GM12878 (cell line): Measurements from ENCODE around the gene NAV2. TPM values are rescaled to one million over a fixed set of nuclear protein-coding genes. Genes with fewer than 3 reads are reported as not detected.

ENCODE experiments used
- ATAC-seq: fragments of 200-7000 bp; cut with Tn5 transposase; 3 replicates; pipeline ENCODE4 v1.9.1; 2020; ENCODE audit warnings: mild to moderate bottlenecking, moderate library complexity
- BruUV-seq: library from RNA; stranded (reverse); fragments of 400-500 nt; replicated peaks from 2 replicates; lab custom pipeline; 2021; lab: Mats Ljungman, UMichigan
- CTCF ChIA-PET: fragments of 300-600 bp; sonication (Branson Sonifier 250); formaldehyde crosslinking; extraction: SDS; loops from one replicate; lab custom pipeline; 2021; ENCODE audit warnings: inconsistent platforms; lab: Yijun Ruan, JAX
- POLR2A ChIA-PET: fragments of 350-600 bp; formaldehyde crosslinking; extraction: SDS; loops from one replicate; lab custom pipeline; 2021; ENCODE audit warnings: inconsistent platforms; lab: Charles Lee
- RAD21 ChIA-PET: fragments of 300-600 bp; sonication (Branson Sonifier 250); formaldehyde crosslinking; loops from one replicate; lab custom pipeline; 2023; ENCODE audit warnings: antibody characterized with exemption; ENCODE audit not compliant: unreplicated experiment; lab: Charles Lee
- SMC1A ChIA-PET: fragments of 300-600 bp; sonication (Branson Sonifier 250); formaldehyde crosslinking; loops from one replicate; lab custom pipeline; 2023; ENCODE audit not compliant: unreplicated experiment, uncharacterized antibody; lab: Charles Lee
- DNase-seq: peaks from one replicate; pipeline ENCODE4 v3.0.0-alpha.2; 2011; ENCODE audit warnings: low read depth, low spot score
- FAIRE-seq: peaks from 3 replicates; lab custom pipeline; 2011; peaks lifted over from hg19 to GRCh38; lab: Jason Lieb, UNC
- H2AFZ ChIP-seq: 2 replicates; pipeline ENCODE4 v1.6.0; 2011; ENCODE audit warnings: low read depth, low read length, control low read depth; ENCODE audit not compliant: control insufficient read depth
- H3K27ac ChIP-seq: 2 replicates; pipeline ENCODE4 v1.5.1; 2011; ENCODE audit warnings: control low read depth; ENCODE audit not compliant: control insufficient read depth, insufficient read depth
- H3K27me3 ChIP-seq, 2 experiments: replicated peaks in 1 of 2; 2 replicates each; pipeline versions ENCODE4 v1.6.0 to v1.6.1; 2011; ENCODE audit warnings: low read length in 1 of 2; ENCODE audit not compliant: control insufficient read depth in 2 of 2, insufficient read depth in 2 of 2
- H3K36me3 ChIP-seq, 2 experiments: 2 replicates each; pipeline ENCODE4 v1.5.1; 2011; ENCODE audit warnings: low read length in 1 of 2; ENCODE audit not compliant: control insufficient read depth in 2 of 2, insufficient read depth in 2 of 2
- H3K4me1 ChIP-seq: 2 replicates; pipeline ENCODE4 v1.6.1; 2011; ENCODE audit warnings: mild to moderate bottlenecking, low read length, moderate library complexity, mixed read lengths; ENCODE audit not compliant: control insufficient read depth, insufficient read depth
- H3K4me2 ChIP-seq: 2 replicates; pipeline ENCODE4 v1.6.0; 2011; ENCODE audit warnings: control low read depth; ENCODE audit not compliant: control insufficient read depth, insufficient read depth
- H3K4me3 ChIP-seq: fragments of 200-600 bp; sonication (generic); 2 replicates; pipeline ENCODE4 v1.5.1; 2016
- H3K79me2 ChIP-seq: 2 replicates; pipeline ENCODE4 v1.6.0; 2011; ENCODE audit warnings: low read length; ENCODE audit not compliant: control insufficient read depth, insufficient read depth
- H3K9ac ChIP-seq: 2 replicates; pipeline ENCODE4 v1.8.0; 2011; ENCODE audit warnings: low read length, control low read depth, mixed read lengths; ENCODE audit not compliant: control insufficient read depth, insufficient read depth
- H3K9me3 ChIP-seq: replicated peaks from 3 replicates; pipeline ENCODE4 v1.5.1; 2011; ENCODE audit warnings: mild to moderate bottlenecking, low read length; ENCODE audit not compliant: control insufficient read depth, insufficient read depth
- H4K20me1 ChIP-seq: 2 replicates; pipeline ENCODE4 v1.6.0; 2011; ENCODE audit not compliant: control insufficient read depth, insufficient read depth
- BHLHE40 ChIP-seq, 2 experiments: fragments of 450-650 bp in 1 of 2; IDR thresholded peaks; 2 replicates each; pipeline ENCODE4 v1.6.1; 2011 to 2017; ENCODE audit warnings: low read depth in 2 of 2, borderline replicate concordance in 1 of 2, improper control_type of control experiment in 1 of 2, low read length in 1 of 2, mild to moderate bottlenecking in 1 of 2
- FOXK2 ChIP-seq: fragments of 450-650 bp; IDR thresholded peaks from 2 replicates; pipeline ENCODE4 v1.6.1; 2017; ENCODE audit warnings: mild to moderate bottlenecking, moderate library complexity
- NFYB ChIP-seq: IDR thresholded peaks from 2 replicates; pipeline ENCODE4 v1.6.1; 2011; ENCODE audit warnings: low read depth, mild to moderate bottlenecking, low read length, improper control_type of control experiment, moderate library complexity; ENCODE audit not compliant: insufficient read depth
- NRF1 ChIP-seq: conservative IDR thresholded peaks from 2 replicates; pipeline ENCODE4 v1.6.1; 2011; ENCODE audit warnings: mild to moderate bottlenecking, low read depth, low read length, improper control_type of control experiment
- POLR2AphosphoS2 ChIP-seq: IDR thresholded peaks from 2 replicates; pipeline ENCODE4 v1.6.1; 2011; ENCODE audit warnings: low read depth, mild to moderate bottlenecking, low read length, improper control_type of control experiment, moderate library complexity
- RAD51 ChIP-seq: fragments of 450-650 bp; IDR thresholded peaks from 2 replicates; pipeline ENCODE4 v1.6.1; 2016; ENCODE audit warnings: moderate library complexity, mild to moderate bottlenecking, inconsistent platforms
- RUNX3 ChIP-seq: IDR thresholded peaks from 2 replicates; pipeline ENCODE4 v1.6.1; 2012; ENCODE audit warnings: low read length, inconsistent platforms
- SIX5 ChIP-seq: IDR thresholded peaks from 2 replicates; pipeline ENCODE4 v1.6.1; 2011; ENCODE audit warnings: mild to moderate bottlenecking, low read depth, low read length, moderate library complexity; ENCODE audit not compliant: severe bottlenecking
- STAT1 ChIP-seq: fragments of 450-650 bp; conservative IDR thresholded peaks from 2 replicates; pipeline ENCODE4 v1.6.1; 2014; ENCODE audit warnings: antibody characterized with exemption, mild to moderate bottlenecking
- WGBS: methylation state at CpG from one replicate; pipeline ENCODE4 v1.1.6; 2016; ENCODE audit warnings: low lambda C conversion rate; ENCODE audit not compliant: insufficient replicate concordance, insufficient coverage; ENCODE audit errors: missing lambda C conversion rate; 5-methylcytosine and 5-hydroxymethylcytosine counted together
- in situ Hi-C: fragments of 300-500 bp; cut with MboI; formaldehyde crosslinking; loops from 9 replicates; pipeline ENCODE4 v1.14.3; 2018; ENCODE audit warnings: mixed read lengths
- intact Hi-C: fragments of 100-400 bp; cut with micrococcal nuclease; formaldehyde crosslinking; loops from one replicate; pipeline ENCODE4 v1.14.2; 2022; ENCODE audit not compliant: unreplicated experiment
- polyA plus RNA-seq, 11 experiments: library from polyadenylated mRNA; depleted of rRNA in 4 of 11; unstranded in 6 of 11; stranded (reverse) in 5 of 11; fragments of >200 nt; fragmentation: Nextera tagmentation in 4 of 11; fragmentation: Illumina TruSeq in 1 of 11; extraction: Ambion mirVana in 4 of 11; extraction: Trizol in 1 of 11; gene quantifications; 1 replicate in 1 of 11; 2 replicates in 10 of 11; pipeline versions ENCODE4 v1.2.1 to v1.2.3, GENCODE V29; 2011 to 2016; ENCODE audit warnings: inconsistent platforms in 2 of 11, missing spikeins in 2 of 11, low read depth in 1 of 11
- total RNA-seq, 4 experiments: library from RNA; depleted of rRNA in 3 of 4; stranded (reverse); fragments of >200 nt in 3 of 4; fragmentation: Illumina TruSeq in 1 of 4; extraction: Trizol in 1 of 4; gene quantifications; 2 replicates each; pipeline versions ENCODE4 v1.2.1 to v1.2.3, GENCODE V29; 2013 to 2021
- TF ChIP-seq, protein P1 (sequence below): fragments of 450-650 bp; IDR thresholded peaks from 2 replicates; pipeline ENCODE4 v1.6.1; 2016; ENCODE audit warnings: mild to moderate bottlenecking, moderate library complexity, borderline replicate concordance
- TF ChIP-seq, protein P2 (sequence below): IDR thresholded peaks from 2 replicates; pipeline ENCODE4 v1.6.1; 2011; ENCODE audit warnings: borderline replicate concordance, low read depth, mild to moderate bottlenecking, moderate library complexity, mixed read lengths, low read length; ENCODE audit not compliant: insufficient read depth; ENCODE audit errors: extremely low read length
- TF ChIP-seq, protein P3 (sequence below): fragments of 450-650 bp; IDR thresholded peaks from 2 replicates; pipeline ENCODE4 v1.6.1; 2017; ENCODE audit warnings: mild to moderate bottlenecking, moderate library complexity

NAV2 gene
- total and polyA plus RNA-seq, 10 of the 15 experiments (the other 5 are each of a cell fraction or from before 2014, with no cell fraction given), result 0.35 to 6.1 (median 1.1) TPM

DNA sequence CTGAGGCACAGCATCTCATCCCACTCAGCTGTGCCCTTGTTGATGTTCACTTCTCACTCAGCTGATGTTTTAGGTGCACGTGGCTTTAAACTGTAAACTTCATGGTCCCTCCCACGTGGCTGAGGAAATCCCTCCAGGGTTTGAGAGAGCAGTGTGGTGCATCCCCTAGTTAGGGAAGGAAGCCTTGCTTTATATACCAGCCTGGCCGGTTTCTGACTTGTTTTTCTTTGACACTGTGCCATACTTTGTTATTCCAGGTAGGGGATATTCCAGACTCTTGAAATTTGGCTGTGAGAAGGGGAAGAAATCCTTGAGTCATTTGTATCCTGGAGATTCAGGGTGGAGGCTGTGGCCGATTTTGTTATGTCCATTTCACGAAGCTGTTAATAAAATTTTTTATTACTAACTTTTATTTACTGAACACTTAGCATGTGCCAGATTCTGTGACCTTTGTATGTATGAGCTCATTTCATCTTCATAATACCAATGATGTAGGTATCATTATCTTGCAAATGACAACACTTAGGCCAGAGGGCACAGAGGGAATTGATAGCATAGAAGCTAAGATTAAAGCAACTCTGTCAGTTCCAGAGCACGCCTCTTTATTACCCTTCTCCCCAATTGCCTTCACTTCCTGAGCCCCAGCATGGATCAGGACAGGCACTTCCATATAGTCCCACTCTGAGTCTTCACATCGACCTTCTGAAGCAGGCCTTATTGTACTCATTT lies 116.6 kb downstream of the NAV2 start:
- Histone ChIP-seq H3K27ac (no peak overlapping the region), H3K79me2 (no peaks in the 10 kb centered on the region), H3K4me2 (no peak overlapping the region), H2AFZ (no peak overlapping the region; the same call in 1 of the 2 replicates), H3K9me3 (no peaks in the 10 kb centered on the region; the same call in 1 of the 3 replicates), H3K9ac (no peak overlapping the region), H3K4me1 (peaks cover 7% of the 10 kb centered on the region; the same call in 1 of the 2 replicates), H3K27me3 (no peaks in the 10 kb centered on the region), H3K36me3 (no peaks in the 10 kb centered on the region), H4K20me1 (no peaks in the 10 kb centered on the region), H3K4me3 (no peak overlapping the region)
- in situ Hi-C loops, result no loop called here
- no TSS peak for BruUV-seq
- WGBS, result 5% methylated on average over 7 of the region's 7 CpGs
- SMC1A ChIA-PET, result interaction anchor here (0.6 to 1.7 kb wide), 10 partner anchors 9 to 265 kb away, joined by 3 to 10 read pairs (median 4); no protein-coding TSS in a partner anchor
- no peak for FAIRE-seq
- ATAC-seq, result peak; percentile 75
- CTCF ChIA-PET, result interaction anchor here (1.0 to 2.9 kb wide), 6 partner anchors 12 to 266 kb away, joined by 3 to 11 read pairs (median 4); no protein-coding TSS in a partner anchor
- intact Hi-C loops, result no loop called here
- POLR2A ChIA-PET, result no interaction called here
- TF ChIP-seq FOXK2, result peak; percentile 40; the same call in 1 of the 2 replicates
- TF ChIP-seq, protein P1, sequence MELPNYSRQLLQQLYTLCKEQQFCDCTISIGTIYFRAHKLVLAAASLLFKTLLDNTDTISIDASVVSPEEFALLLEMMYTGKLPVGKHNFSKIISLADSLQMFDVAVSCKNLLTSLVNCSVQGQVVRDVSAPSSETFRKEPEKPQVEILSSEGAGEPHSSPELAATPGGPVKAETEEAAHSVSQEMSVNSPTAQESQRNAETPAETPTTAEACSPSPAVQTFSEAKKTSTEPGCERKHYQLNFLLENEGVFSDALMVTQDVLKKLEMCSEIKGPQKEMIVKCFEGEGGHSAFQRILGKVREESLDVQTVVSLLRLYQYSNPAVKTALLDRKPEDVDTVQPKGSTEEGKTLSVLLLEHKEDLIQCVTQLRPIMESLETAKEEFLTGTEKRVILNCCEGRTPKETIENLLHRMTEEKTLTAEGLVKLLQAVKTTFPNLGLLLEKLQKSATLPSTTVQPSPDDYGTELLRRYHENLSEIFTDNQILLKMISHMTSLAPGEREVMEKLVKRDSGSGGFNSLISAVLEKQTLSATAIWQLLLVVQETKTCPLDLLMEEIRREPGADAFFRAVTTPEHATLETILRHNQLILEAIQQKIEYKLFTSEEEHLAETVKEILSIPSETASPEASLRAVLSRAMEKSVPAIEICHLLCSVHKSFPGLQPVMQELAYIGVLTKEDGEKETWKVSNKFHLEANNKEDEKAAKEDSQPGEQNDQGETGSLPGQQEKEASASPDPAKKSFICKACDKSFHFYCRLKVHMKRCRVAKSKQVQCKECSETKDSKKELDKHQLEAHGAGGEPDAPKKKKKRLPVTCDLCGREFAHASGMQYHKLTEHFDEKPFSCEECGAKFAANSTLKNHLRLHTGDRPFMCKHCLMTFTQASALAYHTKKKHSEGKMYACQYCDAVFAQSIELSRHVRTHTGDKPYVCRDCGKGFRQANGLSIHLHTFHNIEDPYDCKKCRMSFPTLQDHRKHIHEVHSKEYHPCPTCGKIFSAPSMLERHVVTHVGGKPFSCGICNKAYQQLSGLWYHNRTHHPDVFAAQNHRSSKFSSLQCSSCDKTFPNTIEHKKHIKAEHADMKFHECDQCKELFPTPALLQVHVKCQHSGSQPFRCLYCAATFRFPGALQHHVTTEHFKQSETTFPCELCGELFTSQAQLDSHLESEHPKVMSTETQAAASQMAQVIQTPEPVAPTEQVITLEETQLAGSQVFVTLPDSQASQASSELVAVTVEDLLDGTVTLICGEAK, result 0 out of 2 replicates have a peak, but pooled peaks have one; percentile 27
- TF ChIP-seq STAT1, result no peak
- TF ChIP-seq, protein P2, sequence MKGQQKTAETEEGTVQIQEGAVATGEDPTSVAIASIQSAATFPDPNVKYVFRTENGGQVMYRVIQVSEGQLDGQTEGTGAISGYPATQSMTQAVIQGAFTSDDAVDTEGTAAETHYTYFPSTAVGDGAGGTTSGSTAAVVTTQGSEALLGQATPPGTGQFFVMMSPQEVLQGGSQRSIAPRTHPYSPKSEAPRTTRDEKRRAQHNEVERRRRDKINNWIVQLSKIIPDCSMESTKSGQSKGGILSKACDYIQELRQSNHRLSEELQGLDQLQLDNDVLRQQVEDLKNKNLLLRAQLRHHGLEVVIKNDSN, result peak; percentile 3
- no peak for TF ChIP-seq NFYB
- TF ChIP-seq POLR2AphosphoS2, result no peak
- TF ChIP-seq BHLHE40 (IDR thresholded peaks at IDR 0.05; ENCODE audit: borderline replicate concordance in 1 of 2, low read depth in 2 of 2, low read length in 1 of 2), result peak; percentile 56 to 73; a peak in 3 of 4 replicates
- no peak for TF ChIP-seq NRF1
- TF ChIP-seq, protein P3, sequence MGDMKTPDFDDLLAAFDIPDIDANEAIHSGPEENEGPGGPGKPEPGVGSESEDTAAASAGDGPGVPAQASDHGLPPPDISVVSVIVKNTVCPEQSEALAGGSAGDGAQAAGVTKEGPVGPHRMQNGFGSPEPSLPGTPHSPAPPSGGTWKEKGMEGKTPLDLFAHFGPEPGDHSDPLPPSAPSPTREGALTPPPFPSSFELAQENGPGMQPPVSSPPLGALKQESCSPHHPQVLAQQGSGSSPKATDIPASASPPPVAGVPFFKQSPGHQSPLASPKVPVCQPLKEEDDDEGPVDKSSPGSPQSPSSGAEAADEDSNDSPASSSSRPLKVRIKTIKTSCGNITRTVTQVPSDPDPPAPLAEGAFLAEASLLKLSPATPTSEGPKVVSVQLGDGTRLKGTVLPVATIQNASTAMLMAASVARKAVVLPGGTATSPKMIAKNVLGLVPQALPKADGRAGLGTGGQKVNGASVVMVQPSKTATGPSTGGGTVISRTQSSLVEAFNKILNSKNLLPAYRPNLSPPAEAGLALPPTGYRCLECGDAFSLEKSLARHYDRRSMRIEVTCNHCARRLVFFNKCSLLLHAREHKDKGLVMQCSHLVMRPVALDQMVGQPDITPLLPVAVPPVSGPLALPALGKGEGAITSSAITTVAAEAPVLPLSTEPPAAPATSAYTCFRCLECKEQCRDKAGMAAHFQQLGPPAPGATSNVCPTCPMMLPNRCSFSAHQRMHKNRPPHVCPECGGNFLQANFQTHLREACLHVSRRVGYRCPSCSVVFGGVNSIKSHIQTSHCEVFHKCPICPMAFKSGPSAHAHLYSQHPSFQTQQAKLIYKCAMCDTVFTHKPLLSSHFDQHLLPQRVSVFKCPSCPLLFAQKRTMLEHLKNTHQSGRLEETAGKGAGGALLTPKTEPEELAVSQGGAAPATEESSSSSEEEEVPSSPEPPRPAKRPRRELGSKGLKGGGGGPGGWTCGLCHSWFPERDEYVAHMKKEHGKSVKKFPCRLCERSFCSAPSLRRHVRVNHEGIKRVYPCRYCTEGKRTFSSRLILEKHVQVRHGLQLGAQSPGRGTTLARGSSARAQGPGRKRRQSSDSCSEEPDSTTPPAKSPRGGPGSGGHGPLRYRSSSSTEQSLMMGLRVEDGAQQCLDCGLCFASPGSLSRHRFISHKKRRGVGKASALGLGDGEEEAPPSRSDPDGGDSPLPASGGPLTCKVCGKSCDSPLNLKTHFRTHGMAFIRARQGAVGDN, result peak; percentile 50
- TF ChIP-seq RAD51, result peak; percentile 82
- no peak for TF ChIP-seq RUNX3
- no peak for TF ChIP-seq SIX5
- RAD21 ChIA-PET, result interaction anchor here (1.0 to 2.6 kb wide), 4 partner anchors 9 to 74 kb away, joined by 4 to 9 read pairs (median 4); no protein-coding TSS in a partner anchor
- no peak for DNase-seq
